HCT116 (cell line): ENCODE measurements around the gene ATF6B.

Experiments used
- CEBPB ChIP-seq: IDR thresholded peaks from 2 replicates; pipeline ENCODE4 v1.6.1; 2012; ENCODE audit warnings: low read depth
- EZH2 ChIP-seq: fragments of 200-600 bp; sonication (generic); IDR thresholded peaks from 2 replicates; pipeline ENCODE4 v1.6.1; 2017; ENCODE audit warnings: antibody characterized with exemption, mixed run types
- POLR2AphosphoS5 ChIP-seq: IDR thresholded peaks from 2 replicates; pipeline ENCODE4 v1.6.1; 2011; ENCODE audit warnings: mild to moderate bottlenecking, low read depth, low read length, moderate library complexity
- SRF ChIP-seq: IDR thresholded peaks from 2 replicates; pipeline ENCODE4 v1.6.1; 2012; ENCODE audit warnings: low read depth
- TCF7L2 ChIP-seq: IDR thresholded peaks from 2 replicates; pipeline ENCODE4 v1.7.0; 2011; ENCODE audit warnings: borderline replicate concordance, inconsistent platforms; ENCODE audit not compliant: insufficient read depth, insufficient read length; ENCODE audit errors: extremely low read depth
- TF ChIP-seq, protein P1 (sequence below), 3 experiments: fragments of 200-600 bp in 1 of 3; sonication (generic) in 1 of 3; IDR thresholded peaks in 2 of 3; conservative IDR thresholded peaks in 1 of 3; 2 replicates each; pipeline ENCODE4 v1.5.1; 2012 to 2017; ENCODE audit warnings: low read depth in 2 of 3, low read length in 2 of 3, antibody characterized with exemption in 1 of 3, borderline replicate concordance in 1 of 3, control low read depth in 1 of 3, mild to moderate bottlenecking in 1 of 3, mixed read lengths in 1 of 3, mixed run types in 1 of 3, moderate library complexity in 1 of 3; ENCODE audit not compliant: insufficient read depth in 1 of 3
- TF ChIP-seq, protein P2 (sequence below): IDR thresholded peaks from 2 replicates; pipeline ENCODE4 v1.6.1; 2012
- TF ChIP-seq, protein P3 (sequence below): IDR thresholded peaks from 2 replicates; pipeline ENCODE4 v1.6.1; 2012; ENCODE audit warnings: low read depth
- TF ChIP-seq, protein P4 (sequence below): IDR thresholded peaks from 2 replicates; pipeline ENCODE4 v1.6.1; 2011; ENCODE audit warnings: mild to moderate bottlenecking, low read length, moderate library complexity; ENCODE audit not compliant: insufficient replicate concordance; ENCODE audit errors: extremely low read depth

DNA sequence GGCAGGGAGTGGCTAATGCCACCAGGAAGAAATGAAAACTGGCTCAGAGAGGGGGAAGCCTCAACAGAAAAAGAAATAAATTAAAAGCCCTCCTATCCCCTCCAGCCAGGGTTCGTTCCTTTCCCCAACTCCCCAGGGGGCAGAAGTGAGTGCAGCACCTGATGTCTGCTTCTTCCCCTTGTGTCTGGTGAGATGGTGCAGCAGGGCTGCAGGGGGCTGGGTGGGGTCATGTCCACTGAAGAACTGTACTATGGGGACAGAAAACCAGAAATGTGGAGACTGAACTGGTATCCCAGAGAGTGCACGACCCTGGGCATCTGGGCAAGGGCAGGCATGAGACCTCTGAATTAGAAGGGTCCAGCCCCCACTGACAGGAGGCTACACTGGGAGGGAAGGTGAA, 40.3 kb upstream of the ATF6B start:
- TF ChIP-seq, protein P1, sequence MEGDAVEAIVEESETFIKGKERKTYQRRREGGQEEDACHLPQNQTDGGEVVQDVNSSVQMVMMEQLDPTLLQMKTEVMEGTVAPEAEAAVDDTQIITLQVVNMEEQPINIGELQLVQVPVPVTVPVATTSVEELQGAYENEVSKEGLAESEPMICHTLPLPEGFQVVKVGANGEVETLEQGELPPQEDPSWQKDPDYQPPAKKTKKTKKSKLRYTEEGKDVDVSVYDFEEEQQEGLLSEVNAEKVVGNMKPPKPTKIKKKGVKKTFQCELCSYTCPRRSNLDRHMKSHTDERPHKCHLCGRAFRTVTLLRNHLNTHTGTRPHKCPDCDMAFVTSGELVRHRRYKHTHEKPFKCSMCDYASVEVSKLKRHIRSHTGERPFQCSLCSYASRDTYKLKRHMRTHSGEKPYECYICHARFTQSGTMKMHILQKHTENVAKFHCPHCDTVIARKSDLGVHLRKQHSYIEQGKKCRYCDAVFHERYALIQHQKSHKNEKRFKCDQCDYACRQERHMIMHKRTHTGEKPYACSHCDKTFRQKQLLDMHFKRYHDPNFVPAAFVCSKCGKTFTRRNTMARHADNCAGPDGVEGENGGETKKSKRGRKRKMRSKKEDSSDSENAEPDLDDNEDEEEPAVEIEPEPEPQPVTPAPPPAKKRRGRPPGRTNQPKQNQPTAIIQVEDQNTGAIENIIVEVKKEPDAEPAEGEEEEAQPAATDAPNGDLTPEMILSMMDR (IDR thresholded peaks at IDR 0.05 in 2 of 3, conservative IDR thresholded peaks at IDR 0.05 in 1 of 3; ENCODE audit: borderline replicate concordance in 1 of 3, insufficient read depth in 1 of 3, low read depth in 2 of 3, low read length in 2 of 3) = no peak
- TF ChIP-seq SRF (no peak), POLR2AphosphoS5 (no peak), CEBPB (no peak), EZH2 (no peak), TCF7L2 (no peak)
- TF ChIP-seq, protein P2, sequence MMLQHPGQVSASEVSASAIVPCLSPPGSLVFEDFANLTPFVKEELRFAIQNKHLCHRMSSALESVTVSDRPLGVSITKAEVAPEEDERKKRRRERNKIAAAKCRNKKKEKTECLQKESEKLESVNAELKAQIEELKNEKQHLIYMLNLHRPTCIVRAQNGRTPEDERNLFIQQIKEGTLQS = no peak
- TF ChIP-seq, protein P3, sequence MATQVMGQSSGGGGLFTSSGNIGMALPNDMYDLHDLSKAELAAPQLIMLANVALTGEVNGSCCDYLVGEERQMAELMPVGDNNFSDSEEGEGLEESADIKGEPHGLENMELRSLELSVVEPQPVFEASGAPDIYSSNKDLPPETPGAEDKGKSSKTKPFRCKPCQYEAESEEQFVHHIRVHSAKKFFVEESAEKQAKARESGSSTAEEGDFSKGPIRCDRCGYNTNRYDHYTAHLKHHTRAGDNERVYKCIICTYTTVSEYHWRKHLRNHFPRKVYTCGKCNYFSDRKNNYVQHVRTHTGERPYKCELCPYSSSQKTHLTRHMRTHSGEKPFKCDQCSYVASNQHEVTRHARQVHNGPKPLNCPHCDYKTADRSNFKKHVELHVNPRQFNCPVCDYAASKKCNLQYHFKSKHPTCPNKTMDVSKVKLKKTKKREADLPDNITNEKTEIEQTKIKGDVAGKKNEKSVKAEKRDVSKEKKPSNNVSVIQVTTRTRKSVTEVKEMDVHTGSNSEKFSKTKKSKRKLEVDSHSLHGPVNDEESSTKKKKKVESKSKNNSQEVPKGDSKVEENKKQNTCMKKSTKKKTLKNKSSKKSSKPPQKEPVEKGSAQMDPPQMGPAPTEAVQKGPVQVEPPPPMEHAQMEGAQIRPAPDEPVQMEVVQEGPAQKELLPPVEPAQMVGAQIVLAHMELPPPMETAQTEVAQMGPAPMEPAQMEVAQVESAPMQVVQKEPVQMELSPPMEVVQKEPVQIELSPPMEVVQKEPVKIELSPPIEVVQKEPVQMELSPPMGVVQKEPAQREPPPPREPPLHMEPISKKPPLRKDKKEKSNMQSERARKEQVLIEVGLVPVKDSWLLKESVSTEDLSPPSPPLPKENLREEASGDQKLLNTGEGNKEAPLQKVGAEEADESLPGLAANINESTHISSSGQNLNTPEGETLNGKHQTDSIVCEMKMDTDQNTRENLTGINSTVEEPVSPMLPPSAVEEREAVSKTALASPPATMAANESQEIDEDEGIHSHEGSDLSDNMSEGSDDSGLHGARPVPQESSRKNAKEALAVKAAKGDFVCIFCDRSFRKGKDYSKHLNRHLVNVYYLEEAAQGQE = no peak
- TF ChIP-seq, protein P4, sequence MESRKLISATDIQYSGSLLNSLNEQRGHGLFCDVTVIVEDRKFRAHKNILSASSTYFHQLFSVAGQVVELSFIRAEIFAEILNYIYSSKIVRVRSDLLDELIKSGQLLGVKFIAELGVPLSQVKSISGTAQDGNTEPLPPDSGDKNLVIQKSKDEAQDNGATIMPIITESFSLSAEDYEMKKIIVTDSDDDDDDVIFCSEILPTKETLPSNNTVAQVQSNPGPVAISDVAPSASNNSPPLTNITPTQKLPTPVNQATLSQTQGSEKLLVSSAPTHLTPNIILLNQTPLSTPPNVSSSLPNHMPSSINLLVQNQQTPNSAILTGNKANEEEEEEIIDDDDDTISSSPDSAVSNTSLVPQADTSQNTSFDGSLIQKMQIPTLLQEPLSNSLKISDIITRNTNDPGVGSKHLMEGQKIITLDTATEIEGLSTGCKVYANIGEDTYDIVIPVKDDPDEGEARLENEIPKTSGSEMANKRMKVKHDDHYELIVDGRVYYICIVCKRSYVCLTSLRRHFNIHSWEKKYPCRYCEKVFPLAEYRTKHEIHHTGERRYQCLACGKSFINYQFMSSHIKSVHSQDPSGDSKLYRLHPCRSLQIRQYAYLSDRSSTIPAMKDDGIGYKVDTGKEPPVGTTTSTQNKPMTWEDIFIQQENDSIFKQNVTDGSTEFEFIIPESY = no peak
